AG04450 (cell line): ENCODE data around the gene CSNK1D. TPM values are rescaled to one million over a fixed set of nuclear protein-coding genes. Genes with fewer than 3 reads are reported as not detected.

ENCODE experiments used
- CTCF ChIA-PET: fragments of 300-600, 350-600 bp; formaldehyde crosslinking; extraction: SDS; loops from one replicate; lab custom pipeline; 2022; ENCODE audit warnings: antibody characterized with exemption, inconsistent platforms; lab: Charles Lee
- POLR2A ChIA-PET: fragments of 350-600 bp; formaldehyde crosslinking; extraction: SDS; loops from one replicate; lab custom pipeline; 2021; ENCODE audit warnings: antibody characterized with exemption, inconsistent platforms; lab: Yijun Ruan, JAX
- DNase-seq: peaks from one replicate; pipeline ENCODE4 v3.0.0-alpha.2; 2011; ENCODE audit warnings: low read depth, low spot score
- H3K27ac ChIP-seq: one replicate; pipeline ENCODE4 v1.5.1; 2012; ENCODE audit warnings: low read depth, low read length, control low read depth
- H3K27me3 ChIP-seq: one replicate; pipeline ENCODE4 v1.6.0; 2012; ENCODE audit warnings: low read length; ENCODE audit not compliant: control insufficient read depth, insufficient read depth
- H3K4me3 ChIP-seq: 2 replicates; pipeline ENCODE4 v1.5.1; 2011; ENCODE audit warnings: mild to moderate bottlenecking, low read depth, low read length, control low read depth
- H3K9me3 ChIP-seq: 2 replicates; pipeline ENCODE4 v1.5.1; 2012; ENCODE audit warnings: low read length; ENCODE audit not compliant: control insufficient read depth, insufficient read depth
- CTCF ChIP-seq: IDR thresholded peaks from 2 replicates; pipeline ENCODE4 v1.5.1; 2011; ENCODE audit warnings: low read depth, low read length, control low read depth, inconsistent platforms
- polyA plus RNA-seq: library from polyadenylated mRNA; depleted of rRNA; stranded (reverse); fragments of >200 nt; gene quantifications from 2 replicates; pipeline ENCODE4 v1.2.3, GENCODE V29; 2011

CSNK1D gene
- polyA plus RNA-seq, 1 experiment: 74.4 TPM

GRCh38 chr17:82216301-82217119, 57.0 kb downstream of the CSNK1D start:
- Histone ChIP-seq H3K27me3 (no peaks in the 10 kb centered on the region), H3K4me3 (no peak overlapping the region), H3K27ac (peak overlapping the region; percentile 91), H3K9me3 (no peaks in the 10 kb centered on the region; the same call in 1 of the 2 replicates)
- ChIA-PET CTCF (no interaction called here), POLR2A (no interaction called here)
- no peak for DNase-seq
- TF ChIP-seq CTCF: no peak

- POLR2A ChIA-PET: interaction anchor here (0.6 to 0.8 kb wide), 2 partner anchors 21 to 35 kb away, joined by 3 to 5 read pairs; no protein-coding TSS in a partner anchor
- H3K9me3 ChIP-seq: no peaks in the 10 kb centered on the region; the same call in 1 of the 2 replicates
- DNase-seq: no peak
- no peak overlapping the region for H3K4me3 ChIP-seq
- CTCF ChIA-PET: no interaction called here
- no peaks in the 10 kb centered on the region for H3K27me3 ChIP-seq
- H3K27ac ChIP-seq: peak overlapping the region; percentile 91
- TF ChIP-seq CTCF: no peak
Measured at GRCh38 chr17:82215972-82216300, 57.6 kb downstream of the CSNK1D start.

- no peak for DNase-seq
- CTCF ChIA-PET: no interaction called here
Measured at GRCh38 chr17:82215095-82215971, 58.2 kb downstream of the CSNK1D start.

GRCh38 chr17:82214012-82214628, 59.4 kb downstream of the CSNK1D start:
- CTCF ChIA-PET: no interaction called here
- POLR2A ChIA-PET: interaction anchor here (3.0 kb wide), 1 partner anchor 15 kb away, joined by 16 read pairs; the partner anchor contains the start of gene SLC16A3
- Histone ChIP-seq H3K27ac (peak overlapping the region; percentile 52), H3K9me3 (no peaks in the 10 kb centered on the region; the same call in 1 of the 2 replicates), H3K27me3 (no peaks in the 10 kb centered on the region), H3K4me3 (no peak overlapping the region)
- no peak for TF ChIP-seq CTCF
- no peak for DNase-seq

More at GRCh38 chr17:82215095-82215971, 58.2 kb downstream of the CSNK1D start:
- POLR2A ChIA-PET: interaction anchor here (0.6 to 3.0 kb wide), 3 partner anchors 14 to 35 kb away, joined by 3 to 16 read pairs (median 5); partner anchors contain the start of gene SLC16A3
- Histone ChIP-seq H3K27me3 (no peaks in the 10 kb centered on the region), H3K4me3 (no peak overlapping the region), H3K9me3 (no peaks in the 10 kb centered on the region; the same call in 1 of the 2 replicates), H3K27ac (peak overlapping the region; percentile 39)
- no peak for TF ChIP-seq CTCF
